ENCODE results near the gene MYO10. TPM values are rescaled to one million over a fixed set of nuclear protein-coding genes. Genes with fewer than 3 reads are reported as not detected.
A peak's percentile ranks its signal among the peaks of the same experiment; 100 is the strongest.

MYO10 gene
- total and polyA plus RNA-seq, 2 experiments from 2014 or later: 33.7 to 52.4 TPM

DNA sequence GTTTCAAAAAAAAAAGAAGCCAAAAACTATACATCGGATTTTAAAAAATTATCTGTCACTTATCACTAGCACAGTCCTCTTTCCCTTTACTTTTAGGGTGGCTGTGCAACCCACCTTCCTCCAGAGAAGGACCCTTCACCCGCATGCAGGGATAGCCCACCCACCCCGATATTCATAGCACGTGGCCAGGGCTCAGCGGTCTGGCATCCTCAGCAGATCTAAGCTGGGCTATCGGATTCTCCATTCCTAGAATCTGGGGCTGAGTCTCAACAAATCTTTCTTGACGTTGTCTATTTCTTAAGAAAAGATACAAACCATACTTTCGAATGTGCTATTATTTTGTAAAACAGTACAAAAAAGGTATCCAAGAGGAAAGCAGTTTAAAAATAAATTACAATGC, 70.9 kb downstream of the MYO10 start:
- WGBS (ENCODE audit: low lambda C conversion rate, missing lambda C conversion rate): 87% methylated on average over 8 of the region's 8 CpGs
- Histone ChIP-seq H3K4me2 (no peak overlapping the region), H3K27me3 (no peaks in the 10 kb centered on the region), H3K4me3 (no peak overlapping the region), H3K36me3 (replicated peaks; ENCODE audit: insufficient read depth, low read depth) (no peaks in the 10 kb centered on the region), H4K20me1 (ENCODE audit: insufficient read depth, poor library complexity, severe bottlenecking) (peaks cover 6% of the 10 kb centered on the region), H3K9me3 (ENCODE audit: low read depth) (no peaks in the 10 kb centered on the region), H3K4me1 (ENCODE audit: insufficient read depth) (peaks cover 10% of the 10 kb centered on the region), H2AFZ (no peak overlapping the region), H3K9me2 (replicated peaks; ENCODE audit: insufficient read depth) (no peaks in the 10 kb centered on the region), H3K27ac (no peak overlapping the region), H3K79me2 (peaks cover 58% of the 10 kb centered on the region)
- TF ChIP-seq, protein P1, sequence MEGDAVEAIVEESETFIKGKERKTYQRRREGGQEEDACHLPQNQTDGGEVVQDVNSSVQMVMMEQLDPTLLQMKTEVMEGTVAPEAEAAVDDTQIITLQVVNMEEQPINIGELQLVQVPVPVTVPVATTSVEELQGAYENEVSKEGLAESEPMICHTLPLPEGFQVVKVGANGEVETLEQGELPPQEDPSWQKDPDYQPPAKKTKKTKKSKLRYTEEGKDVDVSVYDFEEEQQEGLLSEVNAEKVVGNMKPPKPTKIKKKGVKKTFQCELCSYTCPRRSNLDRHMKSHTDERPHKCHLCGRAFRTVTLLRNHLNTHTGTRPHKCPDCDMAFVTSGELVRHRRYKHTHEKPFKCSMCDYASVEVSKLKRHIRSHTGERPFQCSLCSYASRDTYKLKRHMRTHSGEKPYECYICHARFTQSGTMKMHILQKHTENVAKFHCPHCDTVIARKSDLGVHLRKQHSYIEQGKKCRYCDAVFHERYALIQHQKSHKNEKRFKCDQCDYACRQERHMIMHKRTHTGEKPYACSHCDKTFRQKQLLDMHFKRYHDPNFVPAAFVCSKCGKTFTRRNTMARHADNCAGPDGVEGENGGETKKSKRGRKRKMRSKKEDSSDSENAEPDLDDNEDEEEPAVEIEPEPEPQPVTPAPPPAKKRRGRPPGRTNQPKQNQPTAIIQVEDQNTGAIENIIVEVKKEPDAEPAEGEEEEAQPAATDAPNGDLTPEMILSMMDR (IDR thresholded peaks at IDR 0.05; ENCODE audit: poor library complexity): no peak
- TF ChIP-seq EZH2phosphoT487 (IDR thresholded peaks at IDR 0.05; ENCODE audit: low read depth, severe bottlenecking, unreplicated experiment): no peak
- no peak for TF ChIP-seq EZH2 (IDR thresholded peaks at IDR 0.05; ENCODE audit: borderline replicate concordance)
- DNase-seq (ENCODE audit: low spot score): no peak

DNA sequence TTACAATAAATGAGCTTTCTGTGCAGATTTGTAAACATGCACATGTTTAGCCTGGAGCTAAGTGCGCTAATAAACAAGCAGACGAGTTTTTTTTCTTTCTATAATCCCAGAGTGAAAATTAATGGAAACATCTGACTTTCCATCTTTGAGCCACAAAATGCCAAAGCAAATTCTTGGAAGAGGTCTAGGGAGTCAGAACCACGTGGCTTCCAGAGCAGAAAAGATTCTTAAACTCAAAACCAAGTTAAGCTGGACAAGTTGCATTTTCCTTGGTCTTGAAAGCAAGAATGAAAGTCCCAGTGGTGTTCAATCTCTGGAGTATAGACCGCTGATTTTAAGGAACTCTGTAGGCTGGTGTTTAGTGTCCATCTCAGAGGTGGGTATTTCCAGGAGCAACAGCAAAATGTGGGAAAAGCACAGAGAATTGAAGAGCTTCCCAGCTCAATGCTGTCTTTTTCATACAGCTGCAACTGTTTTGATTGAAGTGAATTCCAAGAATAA, 71.4 kb downstream of the MYO10 start:
- TF ChIP-seq EZH2 (IDR thresholded peaks at IDR 0.05; ENCODE audit: borderline replicate concordance) (no peak), EZH2phosphoT487 (IDR thresholded peaks at IDR 0.05; ENCODE audit: low read depth, severe bottlenecking, unreplicated experiment) (no peak)
- TF ChIP-seq, protein P1 (IDR thresholded peaks at IDR 0.05; ENCODE audit: poor library complexity): no peak
- Histone ChIP-seq H3K9me3 (ENCODE audit: low read depth) (no peaks in the 10 kb centered on the region), H3K4me3 (no peak overlapping the region), H3K27me3 (no peaks in the 10 kb centered on the region), H3K79me2 (peaks cover 59% of the 10 kb centered on the region), H3K27ac (no peak overlapping the region), H4K20me1 (ENCODE audit: insufficient read depth, poor library complexity, severe bottlenecking) (peaks cover 6% of the 10 kb centered on the region), H2AFZ (no peak overlapping the region), H3K4me1 (ENCODE audit: insufficient read depth) (peaks cover 10% of the 10 kb centered on the region), H3K9me2 (replicated peaks; ENCODE audit: insufficient read depth) (no peaks in the 10 kb centered on the region), H3K36me3 (replicated peaks; ENCODE audit: insufficient read depth, low read depth) (no peaks in the 10 kb centered on the region), H3K4me2 (no peak overlapping the region)
- WGBS (ENCODE audit: low lambda C conversion rate, missing lambda C conversion rate): 79% methylated on average over 4 of the region's 4 CpGs
- DNase-seq (ENCODE audit: low spot score): no peak

DNA sequence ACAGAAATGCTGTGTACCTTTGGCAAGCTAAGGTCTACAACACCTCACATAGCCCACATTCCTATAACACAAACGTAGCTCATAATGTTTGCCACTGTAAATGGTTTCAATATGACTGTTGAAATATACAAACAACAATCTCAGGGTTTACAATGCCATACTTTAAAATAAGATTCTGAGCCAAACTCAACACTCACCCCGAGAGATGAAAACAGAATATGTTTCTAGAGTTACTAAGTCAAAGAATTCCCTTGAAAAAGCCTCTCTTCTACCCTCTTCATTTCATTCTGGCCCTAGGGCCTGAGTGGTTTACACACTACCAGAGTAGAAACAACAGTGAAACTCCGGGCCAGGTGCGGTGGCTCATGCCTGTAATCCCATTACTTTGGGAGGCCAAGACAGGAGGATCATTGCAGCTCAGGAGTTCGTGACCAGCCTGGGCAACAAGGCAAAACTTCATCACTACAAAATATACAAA, 72.6 kb downstream of the MYO10 start:
- H3K36me3 ChIP-seq (replicated peaks; ENCODE audit: insufficient read depth, low read depth): no peaks in the 10 kb centered on the region
- no peak overlapping the region for H3K4me3 ChIP-seq
- no peaks in the 10 kb centered on the region for H3K27me3 ChIP-seq
- H3K9me2 ChIP-seq (replicated peaks; ENCODE audit: insufficient read depth): no peaks in the 10 kb centered on the region
- no peak for DNase-seq (ENCODE audit: low spot score)
- peaks cover 67% of the 10 kb centered on the region for H3K79me2 ChIP-seq
- no peak overlapping the region for H2AFZ ChIP-seq
- H3K27ac ChIP-seq: peak overlapping the region; percentile 44
- WGBS (ENCODE audit: low lambda C conversion rate, missing lambda C conversion rate): 74% methylated on average over 5 of the region's 5 CpGs
- H3K4me1 ChIP-seq (ENCODE audit: insufficient read depth): peaks cover 10% of the 10 kb centered on the region
- H3K9me3 ChIP-seq (ENCODE audit: low read depth): peaks cover 5% of the 10 kb centered on the region
- H3K4me2 ChIP-seq: no peak overlapping the region
- peaks cover 4% of the 10 kb centered on the region for H4K20me1 ChIP-seq (ENCODE audit: insufficient read depth, poor library complexity, severe bottlenecking)
- TF ChIP-seq EZH2 (IDR thresholded peaks at IDR 0.05; ENCODE audit: borderline replicate concordance) (no peak), EZH2phosphoT487 (IDR thresholded peaks at IDR 0.05; ENCODE audit: low read depth, severe bottlenecking, unreplicated experiment) (no peak)
- TF ChIP-seq, protein P1 (IDR thresholded peaks at IDR 0.05; ENCODE audit: poor library complexity): no peak
